Myocyte (in vitro differentiated cells): ENCODE measurements around the gene RDH12. TPM values are rescaled to one million over a fixed set of nuclear protein-coding genes. Genes with fewer than 3 reads are reported as not detected.
"Not testable (repeated sequence)": the region's sequence is repeated elsewhere in the genome, so short reads cannot be mapped to it uniquely, and the experiment has no call there.

ENCODE experiments used
- DNase-seq: peaks from one replicate; pipeline ENCODE4 v3.0.0-alpha.2; 2012; ENCODE audit warnings: low read depth
- polyA plus RNA-seq: library from polyadenylated mRNA; unstranded; fragments of >200 nt; gene quantifications from one replicate; pipeline ENCODE4 v1.2.1, GENCODE V29; 2012; ENCODE audit warnings: missing spikeins
- total RNA-seq: library from RNA; depleted of rRNA; stranded (reverse); fragments of >200 nt; gene quantifications from 2 replicates; pipeline ENCODE4 v1.2.3, GENCODE V29; 2014

Gene RDH12
- total RNA-seq: 0.16 TPM in 1 of 2 replicates, not detected in the other
- polyA plus RNA-seq: 0.15 TPM

- DNase-seq: not testable (repeated sequence)
Observed at GRCh38 chr14:67701492-67701891, at the start of gene RDH12. Gene RDH12 (plus strand): TSS chr14:67701886. CDS start chr14:67722643, 20,757 bp downstream.

- peak; percentile 10 for DNase-seq
Observed at GRCh38 chr14:67652189-67652588, 49.5 kb upstream of the RDH12 start.

- DNase-seq: peak; percentile 47
Observed at GRCh38 chr14:67653651-67654280, 47.9 kb upstream of the RDH12 start.

GRCh38 chr14:67663633-67664032 is 38.1 kb upstream of the RDH12 start:
- no peak for DNase-seq

GRCh38 chr14:67665868-67666267 is 35.8 kb upstream of the RDH12 start:
- DNase-seq: no peak

GRCh38 chr14:67666750-67667449 is 34.8 kb upstream of the RDH12 start:
- DNase-seq: peak; percentile 69

GRCh38 chr14:67668559-67668958 is 33.1 kb upstream of the RDH12 start:
- no peak for DNase-seq

GRCh38 chr14:67673451-67673850 is 28.2 kb upstream of the RDH12 start:
- DNase-seq: no peak

- DNase-seq: peak; percentile 74
Observed at GRCh38 chr14:67674139-67674479, 27.6 kb upstream of the RDH12 start.

GRCh38 chr14:67674480-67675218 is 27.0 kb upstream of the RDH12 start, which contains the start of gene VTI1B:
Gene VTI1B (minus strand): TSS chr14:67674632. CDS start chr14:67674489, 143 bp downstream.
- peak; percentile 86 for DNase-seq

- DNase-seq: no peak
Observed at GRCh38 chr14:67675219-67675582, 26.5 kb upstream of the RDH12 start.

- no peak for DNase-seq
Observed at GRCh38 chr14:67679006-67679405, 22.7 kb upstream of the RDH12 start.

GRCh38 chr14:67680121-67680602 is 21.5 kb upstream of the RDH12 start:
- DNase-seq: peak; percentile 20

GRCh38 chr14:67680941-67681340 is 20.7 kb upstream of the RDH12 start:
- DNase-seq: no peak

- DNase-seq: no peak
Observed at GRCh38 chr14:67683842-67684241, 17.8 kb upstream of the RDH12 start.

GRCh38 chr14:67690011-67690410 is 11.7 kb upstream of the RDH12 start:
- DNase-seq: no peak

- DNase-seq: peak; percentile 81
Observed at GRCh38 chr14:67694791-67695393, 6.8 kb upstream of the RDH12 start.

GRCh38 chr14:67695394-67695949 is 6.2 kb upstream of the RDH12 start, which contains the start of gene RDH11:
Gene RDH11 (minus strand): TSS chr14:67695764. CDS start chr14:67695703, 61 bp downstream.
- DNase-seq: peak; percentile 93

- DNase-seq: no peak
Observed at GRCh38 chr14:67697006-67697405, 4.7 kb upstream of the RDH12 start.

GRCh38 chr14:67698179-67698578 is 3.5 kb upstream of the RDH12 start:
- no peak for DNase-seq

GRCh38 chr14:67703997-67704396 is 2.3 kb downstream of the RDH12 start:
- no peak for DNase-seq
